ENCODE data around the gene CCR5.

DNA sequence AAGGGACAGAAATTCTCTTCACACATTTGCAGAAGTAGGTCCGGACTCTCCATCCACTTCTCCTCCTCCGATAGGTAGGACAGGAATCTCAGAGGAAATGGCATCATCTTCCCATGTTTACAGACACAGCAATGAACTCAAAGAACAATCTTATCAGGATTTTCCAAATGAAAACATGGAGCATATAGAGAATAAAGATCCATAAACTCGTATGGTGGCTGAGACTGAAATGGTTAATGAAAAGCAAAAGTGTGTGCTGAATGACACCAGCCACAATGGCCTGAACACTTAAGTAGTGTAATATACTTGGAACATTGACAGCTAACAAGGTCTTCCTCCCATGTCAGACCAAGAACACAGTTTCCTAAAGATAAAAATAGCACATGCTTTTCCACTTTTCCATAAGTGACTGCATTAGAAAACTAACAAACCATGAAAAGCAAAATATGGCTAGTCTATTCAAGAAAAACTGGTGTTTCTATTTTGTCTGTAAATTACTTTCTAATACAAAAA, 42.1 kb downstream of the CCR5 start:
- TF ChIP-seq TAF1 (IDR thresholded peaks at IDR 0.05; ENCODE audit: borderline replicate concordance, insufficient read depth, low read length) (no peak), SIN3A (IDR thresholded peaks at IDR 0.05; ENCODE audit: borderline replicate concordance, insufficient read depth, low read length) (no peak), POLR2AphosphoS5 (IDR thresholded peaks at IDR 0.05; ENCODE audit: low read depth, low read length) (no peak)
